NCI-H345 treated with DMSO at 0.1 percent for 48 hours (cell line): ENCODE measurements around the gene CALN1.
"Not testable (repeated sequence)": the region's sequence is repeated elsewhere in the genome, so short reads cannot be mapped to it uniquely, and the experiment has no call there.

ENCODE experiments used
- DNase-seq: peaks from one replicate; lab custom pipeline; 2025; ENCODE audit not compliant: unreplicated experiment; lab: John Stamatoyannopoulos, UW

Gene CALN1

DNA sequence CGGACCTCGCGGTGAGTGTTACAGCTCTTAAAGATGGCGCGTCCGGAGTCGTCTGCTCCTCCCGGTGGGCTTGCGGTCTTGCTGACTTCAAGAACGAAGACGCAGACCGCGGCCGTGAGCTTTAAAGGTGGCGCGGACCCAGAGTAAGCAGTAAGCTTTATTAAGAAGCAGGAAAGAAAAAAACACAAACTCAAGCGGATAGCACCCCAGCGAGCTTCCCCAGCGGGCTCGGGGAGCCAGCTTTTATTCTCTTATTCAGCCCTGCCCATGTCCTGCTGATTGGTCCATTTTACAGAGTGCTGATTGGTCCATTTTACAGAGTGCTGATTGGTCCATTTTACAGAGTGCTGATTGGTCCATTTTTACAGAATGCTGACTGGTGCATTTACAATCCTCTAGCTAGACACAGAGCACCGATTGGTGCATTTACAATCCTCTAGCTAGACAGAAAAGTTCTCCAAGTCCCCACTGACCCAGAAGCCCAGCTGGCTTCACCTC lies at the start of gene CALN1:
CALN1 (minus strand) TSS at position 218 of the 498 bp plus-strand sequence.
- DNase-seq = not testable (repeated sequence)

DNA sequence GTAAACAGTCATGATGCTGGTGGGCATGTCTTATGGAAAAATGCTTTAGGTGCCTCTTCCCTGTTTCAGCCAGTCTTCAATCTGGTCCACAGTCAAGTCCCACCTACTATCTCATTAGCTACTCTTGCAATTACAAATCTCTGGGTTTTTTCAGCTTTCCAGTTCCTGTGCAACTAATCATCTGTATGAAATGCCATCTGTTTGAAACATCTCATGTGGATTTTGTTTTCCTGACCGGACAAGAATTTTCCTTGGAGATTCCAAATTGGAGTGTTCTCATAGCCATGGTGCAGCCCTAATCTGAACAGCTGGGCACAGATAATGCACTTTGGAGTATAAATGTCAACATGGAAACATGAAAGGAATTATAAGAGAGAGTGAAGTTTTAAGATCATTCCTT lies 41.3 kb upstream of the CALN1 start:
- DNase-seq = no peak

DNA sequence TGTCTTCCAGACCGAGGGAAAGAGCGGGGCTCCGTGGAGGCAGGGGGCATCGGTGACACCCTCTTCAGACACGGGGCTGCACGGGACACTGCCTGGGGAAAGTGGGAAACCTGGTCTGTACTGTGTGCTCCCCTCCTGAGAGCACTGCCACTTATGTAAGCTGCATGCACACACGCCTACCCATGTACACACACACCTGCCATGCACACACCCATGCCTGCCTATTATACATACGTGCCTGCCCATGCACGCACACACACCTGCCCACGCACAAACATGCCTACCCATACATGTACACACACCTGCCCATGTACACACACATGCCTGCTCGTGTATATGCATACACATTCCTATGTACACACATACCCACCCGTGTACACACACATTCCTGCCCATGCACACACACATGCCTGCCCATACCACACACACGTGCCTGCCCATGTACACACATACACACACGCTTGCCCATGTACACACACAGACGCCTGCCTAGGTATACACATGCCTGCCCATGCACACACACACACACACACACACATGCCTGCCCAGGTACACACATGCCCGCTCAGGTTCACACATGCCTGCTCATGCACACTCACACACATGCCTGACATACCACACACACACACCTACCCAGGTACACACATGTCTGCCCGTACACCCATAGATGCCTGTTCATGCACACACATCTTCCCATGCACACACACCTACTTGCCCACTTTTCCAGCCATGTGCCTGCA lies 35.5 kb upstream of the CALN1 start:
- no peak for DNase-seq

DNA sequence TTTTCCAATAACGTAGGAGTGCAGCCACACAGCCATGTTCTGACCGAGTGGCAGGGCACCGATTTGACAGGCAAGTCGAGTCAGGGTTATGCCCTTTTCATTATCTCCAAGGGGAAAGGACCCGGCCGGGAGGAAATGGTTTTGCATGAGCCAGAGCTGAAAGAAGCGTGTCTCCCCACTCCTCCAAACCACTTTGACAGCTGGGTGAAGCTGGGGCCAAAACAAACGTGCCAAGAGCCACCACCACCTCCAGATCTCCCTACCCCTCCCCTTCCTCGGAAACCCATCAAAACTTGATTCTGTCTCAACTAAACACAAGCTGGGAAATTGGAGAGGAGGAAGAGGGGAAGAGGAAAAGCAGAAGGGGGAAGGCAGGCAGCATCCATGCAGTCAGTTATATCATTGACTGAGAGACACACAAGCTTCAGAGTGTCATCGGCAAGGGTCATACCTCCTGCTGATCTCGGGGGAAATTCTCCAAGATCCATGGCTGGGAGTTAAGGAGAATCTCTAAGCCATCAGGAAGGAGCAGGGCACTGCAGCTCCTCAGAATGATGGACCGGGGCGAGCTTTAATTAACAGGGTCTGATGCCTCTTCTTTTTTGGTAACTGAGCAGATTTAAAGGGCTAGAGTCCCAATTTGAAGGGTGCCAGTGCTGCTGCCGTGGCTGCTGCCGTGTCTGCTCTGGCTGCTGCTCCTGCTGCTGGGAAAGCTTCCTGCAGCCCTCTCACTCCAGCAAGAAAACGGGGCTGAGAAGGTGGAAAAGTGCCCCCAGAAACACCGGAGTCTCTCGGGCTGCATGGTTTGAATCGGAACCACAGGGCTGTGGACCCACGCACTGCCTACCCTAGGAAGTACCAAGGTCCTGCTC lies 34.7 kb upstream of the CALN1 start:
- no peak for DNase-seq

DNA sequence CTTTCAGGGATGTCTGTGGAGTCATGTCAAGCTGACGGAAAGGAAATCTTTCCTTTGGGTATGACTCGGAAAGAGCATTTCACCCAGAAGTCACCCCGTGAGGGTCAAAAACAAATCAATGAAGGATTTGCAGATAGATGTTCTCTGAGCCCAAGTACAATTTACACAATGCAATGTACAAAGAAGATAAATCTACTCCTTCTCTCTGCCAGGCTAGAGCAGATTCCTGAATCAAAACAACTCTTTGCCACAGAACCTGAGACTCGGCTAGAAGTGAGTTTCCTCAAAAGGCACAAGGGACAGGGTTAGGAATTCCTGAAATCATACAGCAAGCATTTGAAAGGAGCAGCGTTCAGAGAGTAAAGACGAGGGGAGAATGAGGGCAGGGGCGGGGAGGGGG lies 34.0 kb upstream of the CALN1 start:
- no peak for DNase-seq

DNA sequence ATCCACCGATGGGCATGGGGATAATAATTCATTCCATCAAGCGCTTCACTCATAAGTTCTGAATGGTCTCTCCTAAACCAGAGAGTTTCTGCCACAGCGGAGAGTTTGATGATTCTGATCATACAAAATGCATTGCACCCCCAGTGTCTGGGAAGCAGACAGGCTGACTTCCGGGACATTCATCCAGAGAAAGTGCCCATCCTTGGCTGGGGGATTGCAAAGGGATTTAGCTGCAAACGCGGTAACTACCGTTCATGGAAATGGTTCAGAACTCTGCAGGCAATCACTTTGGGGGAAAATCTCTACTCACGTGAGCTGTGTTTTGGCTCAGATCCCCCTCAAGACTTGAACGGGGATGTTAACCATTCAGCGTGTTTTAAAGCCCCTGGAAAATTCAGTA lies 33.4 kb upstream of the CALN1 start:
- no peak for DNase-seq

DNA sequence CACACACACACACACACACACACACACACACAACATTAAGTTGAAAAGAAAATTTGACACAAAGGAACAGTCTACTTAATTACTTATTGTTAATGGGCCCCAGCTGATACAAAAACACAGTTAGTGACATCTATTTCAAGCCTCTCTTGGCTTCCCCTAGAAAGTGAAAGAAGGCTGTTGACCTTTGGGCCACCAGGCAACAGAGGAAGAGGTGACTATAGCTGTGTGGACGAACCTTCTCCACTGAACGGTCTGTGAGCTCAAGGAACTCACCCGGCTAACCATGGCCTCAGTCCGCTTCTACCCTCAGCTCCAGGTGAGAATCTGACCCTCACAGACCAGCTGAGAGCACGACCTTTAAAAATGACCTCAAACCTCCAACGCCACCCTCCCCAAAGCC lies 32.9 kb upstream of the CALN1 start:
- no peak for DNase-seq

DNA sequence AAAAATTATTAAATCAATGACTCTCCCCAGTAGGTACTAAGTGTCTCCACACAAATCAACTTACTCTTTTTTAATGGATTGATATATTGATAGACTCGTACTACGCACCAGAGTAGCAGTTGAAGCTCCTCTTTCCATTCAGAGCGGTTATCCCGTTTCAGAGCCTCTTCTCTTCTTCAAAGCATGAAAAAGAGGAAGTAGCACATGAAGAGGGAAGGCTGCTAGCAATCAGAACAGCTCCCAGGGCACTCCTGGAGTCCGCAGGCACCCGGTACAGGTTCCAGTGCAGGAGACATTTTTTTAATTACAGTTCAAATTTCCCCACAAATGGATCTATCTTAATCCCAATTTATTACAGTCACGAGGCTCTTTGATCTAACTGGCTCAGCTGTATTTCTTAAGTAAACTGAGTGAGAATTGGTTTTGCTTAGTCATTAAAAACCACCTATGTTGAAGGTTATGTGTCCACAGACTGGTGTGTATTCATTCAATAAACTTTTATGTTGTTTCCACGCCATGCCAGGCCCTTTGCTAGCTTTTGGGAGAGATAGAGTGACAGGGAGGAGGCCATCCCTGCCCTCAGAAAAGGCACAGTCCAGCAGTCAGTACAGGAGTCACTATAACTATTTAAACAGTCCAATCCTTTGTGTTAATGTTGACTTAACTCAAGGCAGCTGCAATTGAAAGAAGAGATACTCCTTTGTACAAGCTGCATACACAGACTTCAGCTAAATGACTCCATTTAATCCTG lies 32.1 kb upstream of the CALN1 start:
- no peak for DNase-seq

DNA sequence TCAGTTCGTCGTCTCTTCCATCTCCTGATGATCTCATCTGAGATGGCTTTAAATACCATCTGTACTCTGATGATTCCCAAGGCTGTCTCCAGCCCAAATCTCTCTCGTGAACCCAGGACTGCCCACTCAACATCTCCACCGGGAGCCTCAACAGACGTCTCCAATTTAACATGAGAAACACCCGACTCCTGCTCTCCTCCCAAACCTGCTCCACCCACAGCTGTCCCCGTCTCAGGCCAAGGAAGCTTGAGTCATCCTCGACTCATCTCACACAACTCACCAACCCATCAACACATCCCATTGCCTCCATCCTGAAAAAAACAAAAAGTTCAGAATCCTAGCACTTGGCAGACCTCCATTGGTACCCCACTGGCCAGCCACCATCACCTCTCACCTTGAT lies 29.7 kb upstream of the CALN1 start:
- no peak for DNase-seq

DNA sequence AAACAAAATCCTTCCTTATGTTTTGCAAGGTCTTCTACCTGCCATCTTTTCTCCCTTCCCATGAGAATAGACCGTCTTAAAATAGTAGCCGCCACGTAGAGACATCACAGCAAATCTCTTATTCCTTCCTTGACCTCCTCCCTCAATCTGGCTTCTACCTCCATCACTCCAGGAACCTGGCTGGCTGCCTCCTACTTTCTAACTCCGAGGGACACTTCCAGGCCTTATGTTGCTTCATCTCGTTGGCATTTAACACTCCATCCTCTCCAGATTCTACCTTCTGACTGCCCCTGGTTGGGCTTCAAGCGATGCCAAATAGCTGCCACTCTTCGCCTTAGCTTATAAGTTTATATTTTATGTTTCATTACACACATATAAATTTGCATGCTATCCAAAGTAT lies 26.4 kb upstream of the CALN1 start:
- no peak for DNase-seq

DNA sequence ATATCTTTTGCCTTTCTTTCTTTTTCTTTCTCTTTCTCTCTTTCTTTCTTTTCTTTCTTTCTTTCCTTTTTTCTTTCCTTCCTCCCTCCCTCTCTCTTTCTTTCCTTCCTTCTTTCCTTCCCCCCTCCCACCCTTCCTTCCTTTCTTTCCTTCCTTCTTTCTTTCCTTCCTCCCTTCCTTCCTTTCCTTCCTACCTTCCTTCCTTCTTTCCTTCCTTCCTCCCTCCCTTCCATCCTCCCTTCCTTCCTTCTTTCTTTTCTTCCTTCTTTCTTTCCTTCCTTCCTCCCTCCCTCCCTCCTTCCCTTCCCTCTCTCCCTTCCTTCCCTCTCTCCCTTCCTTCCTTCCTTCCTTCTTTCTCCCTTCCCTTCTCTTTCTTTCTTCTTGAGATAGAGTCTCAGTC lies 25.5 kb upstream of the CALN1 start:
- DNase-seq = no peak

DNA sequence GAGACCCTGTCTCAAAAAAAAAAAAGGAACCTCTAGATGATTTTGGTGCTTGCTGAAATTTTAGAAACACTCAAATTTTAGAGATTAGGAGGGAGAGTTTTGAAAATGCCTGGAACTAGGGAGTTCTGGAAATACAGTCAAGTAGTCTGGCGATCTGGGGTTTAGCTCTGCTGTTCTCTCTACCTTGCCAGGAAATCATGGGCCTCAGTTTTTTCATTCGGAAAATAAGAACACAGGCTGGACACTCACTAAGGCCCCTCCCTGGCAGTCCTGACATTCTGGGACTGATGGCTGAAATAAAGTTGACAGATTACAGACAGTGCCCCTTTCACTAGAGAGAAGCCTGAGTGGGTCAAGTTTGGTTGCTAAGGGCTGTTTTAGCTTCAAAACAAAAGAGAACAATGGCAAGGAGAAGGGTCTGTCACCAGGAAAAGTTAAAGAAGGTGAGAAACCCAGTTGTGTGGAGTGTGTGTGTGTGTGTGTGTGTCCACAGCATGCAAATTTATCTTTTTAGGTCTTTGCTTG lies 25.0 kb upstream of the CALN1 start:
- DNase-seq = no peak

DNA sequence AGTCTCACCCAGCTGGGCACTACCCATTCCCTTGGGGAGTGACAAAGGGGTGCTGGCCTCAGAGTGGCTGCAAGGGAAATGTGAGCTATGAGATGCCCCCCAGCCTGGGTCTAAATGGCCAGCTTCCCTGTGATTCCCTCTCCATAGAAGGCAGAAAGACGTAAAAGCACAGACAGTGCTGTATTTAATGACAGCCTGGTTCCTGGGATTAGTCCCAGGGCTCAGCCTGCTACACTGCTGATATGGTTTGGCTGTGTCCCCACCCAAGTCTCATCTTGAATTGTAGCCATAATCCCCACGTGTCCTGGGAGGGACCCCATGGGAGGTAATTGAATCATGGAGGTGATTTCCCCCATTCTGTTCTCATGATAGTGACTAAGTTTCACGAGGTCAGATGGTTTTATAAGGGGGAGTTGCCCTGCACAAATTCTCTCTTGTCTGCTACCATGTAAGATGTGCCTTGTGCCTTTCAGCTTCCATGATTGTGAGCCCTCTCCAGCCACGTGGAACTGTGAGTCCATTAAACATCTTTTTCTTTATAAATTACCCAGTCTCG lies 23.9 kb upstream of the CALN1 start:
- DNase-seq = no peak

DNA sequence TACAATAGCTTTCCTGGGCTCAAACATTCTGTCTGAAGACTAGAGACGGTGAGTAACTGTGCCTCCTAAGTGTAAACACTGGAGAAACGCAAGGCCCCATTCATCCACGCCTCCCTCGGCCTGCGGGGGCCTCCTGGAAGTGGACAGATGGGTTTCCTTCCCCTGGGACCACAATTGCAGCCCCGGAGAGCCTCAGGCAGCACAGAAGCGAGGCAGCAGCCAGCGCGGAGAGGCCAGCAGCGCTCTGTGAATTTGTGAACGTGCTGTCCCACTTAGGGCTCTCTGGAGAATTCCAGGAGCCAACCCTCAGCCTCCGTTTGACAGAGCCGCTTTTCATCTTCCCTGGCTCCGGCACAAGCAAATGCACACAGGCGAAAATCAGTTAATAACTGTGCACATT lies 23.2 kb upstream of the CALN1 start:
- DNase-seq = no peak

DNA sequence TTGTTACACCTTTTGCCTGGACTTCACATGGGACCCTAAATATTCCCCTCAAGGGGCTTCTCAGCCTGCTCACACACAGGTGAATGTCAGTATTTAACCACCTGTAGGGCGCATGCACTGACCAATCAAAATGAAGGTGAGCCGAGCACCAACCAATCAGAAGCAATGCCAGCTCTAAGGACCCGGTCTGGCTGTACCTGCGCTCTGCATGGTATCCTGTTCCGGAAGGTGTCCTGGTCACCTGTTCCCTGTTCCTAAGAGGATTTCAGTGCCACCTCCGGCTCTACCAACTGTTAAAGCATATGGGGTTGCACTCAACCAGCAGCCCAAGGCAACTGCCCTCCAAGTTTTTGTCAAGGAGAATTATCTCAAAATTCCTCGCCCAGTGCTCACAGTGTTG lies 18.4 kb upstream of the CALN1 start:
- no peak for DNase-seq

DNA sequence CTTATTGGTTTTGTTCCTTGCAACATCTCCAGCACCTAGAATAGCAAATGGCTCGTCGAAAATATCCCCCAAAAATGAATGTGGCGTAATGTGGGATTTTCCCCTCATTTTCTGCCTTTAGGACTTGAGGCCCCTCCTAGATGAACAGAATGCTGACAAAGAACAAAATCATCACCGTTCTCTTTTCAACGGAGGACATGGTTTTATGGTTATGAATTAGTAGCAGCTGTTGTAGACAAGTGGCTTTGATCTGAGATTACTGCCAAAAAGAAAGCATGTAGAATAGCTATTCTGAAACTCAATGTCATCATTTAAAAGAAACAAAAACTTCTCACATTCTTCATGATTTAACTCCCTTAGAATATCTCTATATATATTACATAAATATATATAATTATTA lies 17.2 kb upstream of the CALN1 start:
- DNase-seq = no peak

DNA sequence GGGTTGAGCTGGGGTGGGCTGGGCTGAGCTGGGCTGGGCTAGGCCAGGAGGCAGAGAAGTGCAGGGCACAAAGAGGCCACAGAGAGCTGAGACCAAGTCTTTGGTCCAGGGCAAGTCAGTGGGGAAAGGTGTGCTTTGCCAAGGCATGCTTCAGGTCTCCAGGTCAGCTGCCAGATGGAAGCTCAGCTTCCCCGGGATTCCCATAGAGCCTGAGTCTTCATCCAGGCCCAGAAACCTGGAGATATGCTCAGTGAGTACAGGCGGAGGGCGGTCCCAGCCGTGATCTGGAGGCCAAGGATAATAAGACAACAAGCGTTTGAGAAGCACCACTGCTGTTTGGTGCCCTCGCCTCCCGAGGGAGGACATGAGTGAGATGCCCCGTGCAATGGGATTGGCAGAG lies 4.7 kb upstream of the CALN1 start:
- no peak for DNase-seq

DNA sequence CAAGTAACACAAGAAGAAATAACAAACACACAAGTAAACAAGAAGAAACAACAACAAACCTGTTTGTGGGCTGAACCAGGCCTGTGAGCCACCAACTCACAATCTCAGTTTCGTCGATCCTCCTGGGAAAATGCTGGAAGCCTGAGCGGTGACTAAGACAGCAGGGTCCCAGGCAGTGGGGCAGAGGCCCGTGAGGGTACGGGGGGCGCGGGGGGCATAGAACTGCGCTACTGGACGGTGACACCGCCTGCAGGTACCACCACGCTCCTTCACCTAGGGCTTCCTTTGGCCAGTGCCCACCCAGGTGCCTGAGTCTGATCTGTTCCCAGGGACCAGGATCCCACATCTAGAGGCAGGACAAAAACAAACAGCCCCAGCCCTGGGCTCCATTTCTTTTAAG lies 3.4 kb upstream of the CALN1 start:
- no peak for DNase-seq

DNA sequence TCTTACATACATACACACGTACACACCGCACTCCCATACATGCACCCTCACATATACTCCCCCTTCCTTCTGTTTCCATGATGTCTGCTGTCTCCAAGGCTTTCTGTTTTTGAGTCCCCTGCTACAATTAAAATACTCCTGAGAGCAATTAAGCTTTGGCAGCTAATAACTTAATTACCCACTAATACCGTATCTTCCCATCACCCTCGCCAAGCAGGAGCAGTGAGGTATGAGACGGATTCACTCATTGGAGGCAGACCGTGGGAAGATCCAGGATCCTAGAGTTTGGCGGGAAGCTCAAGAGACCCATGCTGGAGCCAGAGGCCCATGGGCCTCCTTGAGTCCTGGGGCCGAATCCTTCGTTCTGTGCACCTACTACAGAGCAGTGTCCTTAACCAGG lies 1.7 kb upstream of the CALN1 start:
- DNase-seq = no peak

DNA sequence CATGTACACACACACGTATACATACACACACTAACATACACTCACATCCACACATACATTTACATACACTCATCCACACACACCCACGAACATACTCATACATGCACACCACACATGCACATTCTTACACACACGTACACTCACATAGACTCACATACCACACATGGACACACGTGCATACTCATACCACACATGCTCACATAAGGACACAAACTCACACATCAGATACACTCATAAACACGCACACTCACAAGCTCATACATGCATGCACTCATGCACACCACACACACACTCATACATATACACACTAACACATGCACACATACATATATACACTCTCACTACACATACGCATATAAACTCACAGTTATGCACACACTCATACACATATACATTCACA lies 1.2 kb upstream of the CALN1 start:
- no peak for DNase-seq

DNA sequence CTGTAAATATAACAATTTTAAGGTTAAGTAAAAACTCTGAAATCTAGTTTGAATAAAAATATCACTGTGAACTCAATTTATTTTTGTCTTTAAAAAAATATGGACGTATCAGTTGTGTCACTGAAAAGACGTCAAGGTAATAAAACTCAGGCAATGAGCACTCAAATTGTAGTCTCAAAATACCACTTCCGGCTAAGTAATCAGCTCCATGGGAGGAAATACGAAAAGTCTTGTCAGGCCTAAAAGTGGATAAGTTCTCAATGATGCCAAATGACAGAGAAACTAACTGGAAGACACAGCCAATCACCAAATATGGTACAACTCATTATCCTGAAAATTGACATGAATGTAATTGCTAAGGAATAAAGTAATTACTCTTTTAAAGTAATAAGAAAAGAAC lies 719 bp downstream of the CALN1 start:
- no peak for DNase-seq
